Endodermal cell (in vitro differentiated cells): ENCODE results near the gene SYNJ2. TPM values are rescaled to one million over a fixed set of nuclear protein-coding genes. Genes with fewer than 3 reads are reported as not detected.

Experiments used
- DNase-seq: peaks from one replicate; pipeline ENCODE4 v3.0.0-alpha.2; 2017
- H3K27ac ChIP-seq: 2 replicates; pipeline ENCODE4 v1.5.1; 2013; ENCODE audit warnings: mild to moderate bottlenecking, low read depth, low read length, moderate library complexity
- H3K27me3 ChIP-seq: 2 replicates; pipeline ENCODE4 v1.6.1; 2013; ENCODE audit warnings: mild to moderate bottlenecking, low read length, moderate library complexity; ENCODE audit not compliant: insufficient read depth, control insufficient read depth, poor library complexity, severe bottlenecking
- H3K36me3 ChIP-seq: 2 replicates; pipeline ENCODE4 v1.7.0; 2013; ENCODE audit warnings: mild to moderate bottlenecking, low read length, moderate library complexity; ENCODE audit not compliant: control insufficient read depth, insufficient read depth
- H3K4me1 ChIP-seq: one replicate; pipeline ENCODE4 v1.7.0; 2013; ENCODE audit warnings: low read length; ENCODE audit not compliant: control insufficient read depth, insufficient read depth
- H3K4me3 ChIP-seq: 2 replicates; pipeline ENCODE4 v1.5.1; 2013; ENCODE audit warnings: mild to moderate bottlenecking, low read length, moderate library complexity
- H3K9ac ChIP-seq: 2 replicates; pipeline ENCODE4 v1.6.1; 2013; ENCODE audit warnings: mild to moderate bottlenecking, low read length, moderate library complexity; ENCODE audit not compliant: poor library complexity, severe bottlenecking; ENCODE audit errors: extremely low read depth
- H3K9me3 ChIP-seq: 2 replicates; pipeline ENCODE4 v1.6.1; 2013; ENCODE audit warnings: mild to moderate bottlenecking, low read length, moderate library complexity; ENCODE audit not compliant: control insufficient read depth
- H3K27ac Mint-ChIP-seq: 2 replicates; pipeline ENCODE4 v1.8.0; 2020; ENCODE audit warnings: mixed read lengths
- H3K27me3 Mint-ChIP-seq: 2 replicates; pipeline ENCODE4 v1.8.0; 2021; ENCODE audit warnings: mild to moderate bottlenecking, mixed read lengths; ENCODE audit not compliant: insufficient read depth
- H3K36me3 Mint-ChIP-seq: 2 replicates; pipeline ENCODE4 v1.8.0; 2020; ENCODE audit warnings: low read depth, mixed read lengths
- H3K4me1 Mint-ChIP-seq: 2 replicates; pipeline ENCODE4 v1.8.0; 2020; ENCODE audit warnings: mixed read lengths
- H3K4me3 Mint-ChIP-seq: 2 replicates; pipeline ENCODE4 v1.8.0; 2020; ENCODE audit warnings: mild to moderate bottlenecking, moderate library complexity, mixed read lengths
- H3K9me3 Mint-ChIP-seq: 2 replicates; pipeline ENCODE4 v1.8.0; 2020; ENCODE audit warnings: mild to moderate bottlenecking, mixed read lengths
- WGBS, 2 experiments: methylation state at CpG; one replicate each; pipeline versions ENCODE4 v1.1.5 to v1.1.7; 2013; ENCODE audit warnings: missing lambda C conversion rate in 2 of 2, mixed read lengths in 1 of 2; ENCODE audit not compliant: insufficient coverage in 1 of 2, insufficient read length in 1 of 2; 5-methylcytosine and 5-hydroxymethylcytosine counted together
- total RNA-seq, 2 donors: library from RNA; stranded (reverse); fragmentation: NEBNext Ultra II Directional in 1 of 2; extraction: Animal tissue kit (Norgen Biotek cat#: 25700) in 1 of 2; gene quantifications; 2 replicates in 1 of 2; 3 replicates in 1 of 2; pipeline ENCODE4 v1.2.1, GENCODE V29; 2021
- TF ChIP-seq, protein P1 (sequence below): fragments of 200-600 bp; sonication (generic); conservative IDR thresholded peaks from 2 replicates; pipeline ENCODE4 v1.5.0; 2021; ENCODE audit warnings: antibody characterized with exemption, mild to moderate bottlenecking

Gene SYNJ2
- total RNA-seq, 2 donors from 2014 or later, result 21.2 to 32.8 TPM

DNA sequence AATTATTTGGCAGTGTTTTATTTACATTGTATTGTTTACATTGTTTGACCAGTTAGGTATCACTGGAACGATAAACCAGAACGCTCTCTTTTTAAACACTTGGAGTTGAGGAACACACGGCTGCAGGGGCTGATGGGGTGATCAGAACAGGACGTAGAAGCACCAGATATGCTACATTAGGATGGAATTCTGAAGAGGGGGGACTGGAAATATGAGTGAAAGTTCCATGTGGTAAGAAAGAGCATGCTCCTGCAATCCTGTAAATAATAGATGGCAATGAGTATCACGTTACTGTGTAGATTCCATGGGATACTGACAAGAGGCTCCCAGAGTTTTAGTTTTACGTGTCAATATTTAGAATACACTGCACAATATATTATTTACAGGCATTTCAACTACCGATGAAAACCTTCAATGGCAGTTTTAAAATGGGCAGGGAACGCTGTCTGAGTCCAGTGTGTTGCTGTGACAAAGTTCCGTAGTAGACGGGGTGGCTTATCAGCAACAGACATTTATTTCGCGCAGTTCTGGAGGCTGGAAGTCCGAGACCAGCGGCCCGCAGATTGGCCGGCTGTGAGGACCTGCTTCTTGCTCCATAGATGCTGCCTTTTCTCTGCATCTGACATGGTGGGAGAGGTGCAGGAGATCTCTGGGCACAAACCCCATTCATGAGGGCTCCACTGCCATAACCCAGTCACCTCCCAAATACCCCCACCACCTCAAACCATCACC, 43.1 kb downstream of the SYNJ2 start:
- Mint-ChIP-seq H3K27ac (no peak overlapping the region), H3K36me3 (peaks cover 9% of the 10 kb centered on the region), H3K27me3 (no peaks in the 10 kb centered on the region), H3K4me1 (peaks cover 11% of the 10 kb centered on the region), H3K9me3 (no peaks in the 10 kb centered on the region), H3K4me3 (no peak overlapping the region)
- Histone ChIP-seq H3K9me3 (no peaks in the 10 kb centered on the region), H3K27me3 (no peaks in the 10 kb centered on the region), H3K4me1 (no peaks in the 10 kb centered on the region), H3K9ac (no peak overlapping the region), H3K27ac (no peak overlapping the region), H3K36me3 (peaks cover 15% of the 10 kb centered on the region), H3K4me3 (no peak overlapping the region)
- DNase-seq, result no peak
- TF ChIP-seq, protein P1, sequence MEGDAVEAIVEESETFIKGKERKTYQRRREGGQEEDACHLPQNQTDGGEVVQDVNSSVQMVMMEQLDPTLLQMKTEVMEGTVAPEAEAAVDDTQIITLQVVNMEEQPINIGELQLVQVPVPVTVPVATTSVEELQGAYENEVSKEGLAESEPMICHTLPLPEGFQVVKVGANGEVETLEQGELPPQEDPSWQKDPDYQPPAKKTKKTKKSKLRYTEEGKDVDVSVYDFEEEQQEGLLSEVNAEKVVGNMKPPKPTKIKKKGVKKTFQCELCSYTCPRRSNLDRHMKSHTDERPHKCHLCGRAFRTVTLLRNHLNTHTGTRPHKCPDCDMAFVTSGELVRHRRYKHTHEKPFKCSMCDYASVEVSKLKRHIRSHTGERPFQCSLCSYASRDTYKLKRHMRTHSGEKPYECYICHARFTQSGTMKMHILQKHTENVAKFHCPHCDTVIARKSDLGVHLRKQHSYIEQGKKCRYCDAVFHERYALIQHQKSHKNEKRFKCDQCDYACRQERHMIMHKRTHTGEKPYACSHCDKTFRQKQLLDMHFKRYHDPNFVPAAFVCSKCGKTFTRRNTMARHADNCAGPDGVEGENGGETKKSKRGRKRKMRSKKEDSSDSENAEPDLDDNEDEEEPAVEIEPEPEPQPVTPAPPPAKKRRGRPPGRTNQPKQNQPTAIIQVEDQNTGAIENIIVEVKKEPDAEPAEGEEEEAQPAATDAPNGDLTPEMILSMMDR, result no peak
- 87 to 91% methylated on average over 11 to 16 of the region's 16 CpGs for WGBS, 2 experiments

- Mint-ChIP-seq H3K9me3 (no peaks in the 10 kb centered on the region), H3K4me1 (peaks cover 13% of the 10 kb centered on the region), H3K4me3 (no peak overlapping the region), H3K27me3 (no peaks in the 10 kb centered on the region), H3K27ac (no peak overlapping the region), H3K36me3 (peaks cover 10% of the 10 kb centered on the region)
- Histone ChIP-seq H3K4me3 (no peak overlapping the region), H3K9me3 (no peaks in the 10 kb centered on the region), H3K9ac (no peak overlapping the region), H3K27me3 (no peaks in the 10 kb centered on the region), H3K4me1 (no peaks in the 10 kb centered on the region), H3K27ac (no peak overlapping the region), H3K36me3 (peaks cover 8% of the 10 kb centered on the region)
- TF ChIP-seq, protein P1, result peak; percentile 68
- WGBS, 2 experiments, result 84 to 86% methylated on average over 17 to 21 of the region's 21 CpGs
- peak; percentile 87 for DNase-seq
Observed at GRCh38 chr6:158026054-158026900, 44.6 kb downstream of the SYNJ2 start.

- Mint-ChIP-seq H3K27ac (peak overlapping the region; percentile 57), H3K27me3 (no peaks in the 10 kb centered on the region), H3K36me3 (peaks cover 10% of the 10 kb centered on the region), H3K4me3 (no peak overlapping the region), H3K9me3 (no peaks in the 10 kb centered on the region), H3K4me1 (peaks cover 7% of the 10 kb centered on the region)
- no peaks in the 10 kb centered on the region for H3K9me3 ChIP-seq
- DNase-seq, result no peak
- TF ChIP-seq, protein P1, result no peak
- no peaks in the 10 kb centered on the region for H3K27me3 ChIP-seq
- H3K4me1 ChIP-seq, result no peaks in the 10 kb centered on the region
- peak overlapping the region; percentile 11 for H3K9ac ChIP-seq
- H3K4me3 ChIP-seq, result no peak overlapping the region
- 94 to 96% methylated on average over 22 to 23 of the region's 23 CpGs for WGBS, 2 experiments
- peaks cover 8% of the 10 kb centered on the region for H3K36me3 ChIP-seq
- no peak overlapping the region for H3K27ac ChIP-seq
Observed at GRCh38 chr6:158026901-158027589, 45.4 kb downstream of the SYNJ2 start.
